Prostate gland (tissue), 2 donors: ENCODE measurements around the gene WDR90. TPM values are rescaled to one million over a fixed set of nuclear protein-coding genes. Genes with fewer than 3 reads are reported as not detected.

ENCODE experiments used
- DNase-seq: peaks from one replicate; pipeline ENCODE4 v3.0.0-alpha.2; 2019; ENCODE audit warnings: low spot score
- H3K27ac ChIP-seq, 2 donors: fragments of 200-600 bp; sonication (generic); 2 replicates each; pipeline ENCODE4 v1.5.1; 2017 to 2019
- H3K27me3 ChIP-seq: fragments of 200-600 bp; sonication (generic); replicated peaks from 2 replicates; pipeline ENCODE4 v1.5.1; 2019; ENCODE audit not compliant: insufficient read depth
- H3K36me3 ChIP-seq, 2 donors: fragments of 200-600 bp; sonication (generic); 1 replicate in 1 of 2; 2 replicates in 1 of 2; pipeline versions ENCODE4 v1.5.1 to v1.8.1; 2017 to 2019
- H3K4me1 ChIP-seq: fragments of 200-600 bp; sonication (generic); replicated peaks from 2 replicates; pipeline ENCODE4 v1.5.1; 2019
- H3K4me3 ChIP-seq, 2 donors: fragments of 200-600 bp; sonication (generic); 2 replicates each; pipeline ENCODE4 v1.5.1; 2017 to 2019
- H3K9me3 ChIP-seq: fragments of 200-600 bp; sonication (generic); 2 replicates; pipeline ENCODE4 v1.5.1; 2017
- CTCF ChIP-seq, 4 experiments: fragments of 200-600 bp in 2 of 4; fragments of 450-650 bp in 2 of 4; sonication (generic) in 2 of 4; IDR thresholded peaks; 1 replicate in 3 of 4; 2 replicates in 1 of 4; pipeline ENCODE4 v1.5.1; 2016 to 2019; ENCODE audit warnings: antibody characterized with exemption in 4 of 4, mild to moderate bottlenecking in 2 of 4, moderate library complexity in 2 of 4
- POLR2A ChIP-seq: fragments of 450-650 bp; IDR thresholded peaks from one replicate; pipeline ENCODE4 v1.6.1; 2016; ENCODE audit warnings: antibody characterized with exemption, mild to moderate bottlenecking
- POLR2AphosphoS5 ChIP-seq: sonication (generic); formaldehyde crosslinking; IDR thresholded peaks from one replicate; pipeline ENCODE4 v1.6.1; 2017; ENCODE audit warnings: antibody characterized with exemption
- WGBS: methylation state at CpG from one replicate; pipeline ENCODE4 v1.1.5; 2018; 5-methylcytosine and 5-hydroxymethylcytosine counted together
- intact Hi-C: fragments of 100-400 bp; cut with DNase I; formaldehyde crosslinking; loops from one replicate; pipeline ENCODE4 v1.14.2; 2022
- total RNA-seq, 2 donors: library from RNA; depleted of rRNA; stranded (reverse); fragments of >200 nt; gene quantifications; one replicate each; pipeline ENCODE4 v1.1.0, GENCODE V29; 2016

The WDR90 gene
- total RNA-seq, 2 donors from 2014 or later: 36.8 to 60.4 TPM

GRCh38 chr16:651844-652243 is 2.7 kb downstream of the WDR90 start:
- Histone ChIP-seq H3K9me3 (no peaks in the 10 kb centered on the region), H3K4me3 (no peak overlapping the region), H3K4me1 (peaks cover 18% of the 10 kb centered on the region), H3K27me3 (no peaks in the 10 kb centered on the region), H3K27ac (no peak overlapping the region), H3K36me3 (no peaks in the 10 kb centered on the region)
- no peak for TF ChIP-seq POLR2A
- no peak for TF ChIP-seq CTCF (IDR thresholded peaks at IDR 0.05)
- no peak for TF ChIP-seq POLR2AphosphoS5
- 81% methylated on average over 16 of the region's 22 CpGs for WGBS
- DNase-seq: no peak
- intact Hi-C loops: no loop called here

GRCh38 chr16:652454-653305 is 3.5 kb downstream of the WDR90 start:
- Histone ChIP-seq H3K36me3 (no peaks in the 10 kb centered on the region), H3K4me1 (peaks cover 15% of the 10 kb centered on the region), H3K27ac (no peak overlapping the region), H3K4me3 (no peak overlapping the region), H3K9me3 (no peaks in the 10 kb centered on the region), H3K27me3 (no peaks in the 10 kb centered on the region)
- WGBS: 72% methylated on average over 23 of the region's 28 CpGs
- intact Hi-C loops: no loop called here
- DNase-seq: no peak
- TF ChIP-seq CTCF (IDR thresholded peaks at IDR 0.05): no peak
- no peak for TF ChIP-seq POLR2A
- no peak for TF ChIP-seq POLR2AphosphoS5

GRCh38 chr16:654034-654433 is 4.9 kb downstream of the WDR90 start:
- Histone ChIP-seq H3K36me3 (no peaks in the 10 kb centered on the region), H3K9me3 (no peaks in the 10 kb centered on the region), H3K4me1 (peaks cover 5% of the 10 kb centered on the region), H3K27ac (no peak overlapping the region), H3K4me3 (no peak overlapping the region), H3K27me3 (no peaks in the 10 kb centered on the region)
- intact Hi-C loops: no loop called here
- WGBS: 90% methylated on average over 12 of the region's 12 CpGs
- no peak for TF ChIP-seq POLR2AphosphoS5
- DNase-seq: no peak

GRCh38 chr16:657487-657886 is 8.3 kb downstream of the WDR90 start:
- TF ChIP-seq CTCF (IDR thresholded peaks at IDR 0.05) (no peak), POLR2AphosphoS5 (no peak), POLR2A (no peak)
- intact Hi-C loops: no loop called here
- no peak overlapping the region for H3K4me3 ChIP-seq
- H3K4me1 ChIP-seq: peaks cover 3% of the 10 kb centered on the region
- WGBS: 89% methylated on average over 22 of the region's 22 CpGs
- no peaks in the 10 kb centered on the region for H3K36me3 ChIP-seq
- no peaks in the 10 kb centered on the region for H3K9me3 ChIP-seq
- no peak overlapping the region for H3K27ac ChIP-seq
- H3K27me3 ChIP-seq: no peaks in the 10 kb centered on the region
- DNase-seq: no peak

- 88% methylated on average over 25 of the region's 35 CpGs for WGBS
- TF ChIP-seq POLR2AphosphoS5 (no peak), POLR2A (no peak), CTCF (IDR thresholded peaks at IDR 0.05) (no peak)
Measured at GRCh38 chr16:658679-659571, 9.8 kb downstream of the WDR90 start.

More at GRCh38 chr16:658679-659571, 9.8 kb downstream of the WDR90 start:
- H3K4me3 ChIP-seq: no peak overlapping the region
- H3K9me3 ChIP-seq: no peaks in the 10 kb centered on the region
- no peaks in the 10 kb centered on the region for H3K27me3 ChIP-seq
- intact Hi-C loops: no loop called here
- H3K4me1 ChIP-seq: peaks cover 3% of the 10 kb centered on the region
- no peaks in the 10 kb centered on the region for H3K36me3 ChIP-seq
- H3K27ac ChIP-seq: no peak overlapping the region
- DNase-seq: no peak
